GM19238 (cell line): Measurements from ENCODE around the gene SIGLEC9.

Experiments
- DNase-seq: peaks from one replicate; pipeline ENCODE4 v3.0.0; 2011; ENCODE audit warnings: low spot score; ENCODE audit not compliant: insufficient read length

Gene SIGLEC9

DNA sequence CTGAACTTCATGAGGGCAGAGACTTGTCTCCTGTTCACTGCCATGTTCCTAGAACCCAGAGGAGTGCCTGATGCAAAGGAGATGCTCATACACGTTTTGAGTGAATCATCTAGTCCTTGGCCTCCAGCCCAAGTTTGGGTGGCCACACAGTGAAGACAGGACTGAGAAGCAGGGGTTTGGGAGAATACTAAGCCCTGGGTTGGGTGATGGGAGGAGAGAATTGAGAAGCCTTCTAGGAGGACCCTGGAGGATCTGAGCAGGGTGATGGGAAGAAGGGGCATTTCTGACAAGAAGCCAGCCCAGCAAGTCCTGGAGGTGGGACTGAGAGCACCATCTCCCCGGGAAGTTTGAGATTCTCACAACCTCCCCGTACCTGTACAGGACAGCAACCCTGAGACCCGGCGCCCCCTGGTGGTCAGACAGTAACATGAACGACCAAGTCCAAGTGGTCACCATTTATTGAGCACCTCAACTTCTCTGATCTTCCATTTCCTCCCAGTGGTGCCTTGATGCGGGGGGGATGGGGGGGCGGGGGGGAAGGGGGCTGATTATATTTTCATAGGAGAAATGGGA, 27.5 kb upstream of the SIGLEC9 start:
- DNase-seq: peak; percentile 76

GRCh38 chr19:51097796-51098195, 26.9 kb upstream of the SIGLEC9 start:
- DNase-seq: no peak

- no peak for DNase-seq
Observed at GRCh38 chr19:51098365-51099046, 26.2 kb upstream of the SIGLEC9 start.

DNA sequence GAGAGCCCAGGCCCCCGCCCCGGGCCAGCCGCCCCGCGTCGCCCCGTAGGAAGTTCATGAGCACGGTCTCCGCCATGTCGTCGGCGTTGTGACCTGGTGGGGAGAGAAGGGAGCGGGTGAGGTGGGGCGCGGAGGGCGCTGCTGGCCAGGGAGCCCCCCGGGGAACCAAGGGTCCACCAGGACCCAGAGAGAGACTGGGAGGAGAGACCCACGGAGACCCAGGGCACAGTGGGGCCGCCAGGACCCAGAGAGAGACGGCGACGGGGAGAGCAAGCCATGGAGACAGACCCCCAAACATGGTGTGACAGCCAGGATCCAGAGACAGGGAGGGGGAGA, 25.7 kb upstream of the SIGLEC9 start:
- no peak for DNase-seq

DNA sequence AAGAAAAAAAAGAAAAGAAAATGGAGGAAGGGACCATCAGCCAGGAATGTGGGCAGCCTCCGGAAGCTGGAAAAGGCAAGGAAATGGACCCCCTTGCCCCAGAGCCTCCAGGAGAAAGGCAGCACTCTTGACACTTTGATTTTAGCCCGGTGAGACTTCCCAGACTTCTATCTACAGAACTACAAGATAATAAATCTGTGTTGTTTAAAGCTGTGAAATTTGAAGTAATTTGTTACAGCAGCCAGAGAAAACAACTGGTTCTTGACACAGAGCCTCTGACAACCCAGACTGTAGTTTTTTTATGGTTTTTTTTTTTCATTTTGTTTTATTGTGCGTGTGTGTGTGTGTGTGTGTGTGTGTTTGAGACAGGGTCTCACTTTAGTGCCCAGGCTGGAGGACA, 24.1 kb upstream of the SIGLEC9 start:
- no peak for DNase-seq

DNA sequence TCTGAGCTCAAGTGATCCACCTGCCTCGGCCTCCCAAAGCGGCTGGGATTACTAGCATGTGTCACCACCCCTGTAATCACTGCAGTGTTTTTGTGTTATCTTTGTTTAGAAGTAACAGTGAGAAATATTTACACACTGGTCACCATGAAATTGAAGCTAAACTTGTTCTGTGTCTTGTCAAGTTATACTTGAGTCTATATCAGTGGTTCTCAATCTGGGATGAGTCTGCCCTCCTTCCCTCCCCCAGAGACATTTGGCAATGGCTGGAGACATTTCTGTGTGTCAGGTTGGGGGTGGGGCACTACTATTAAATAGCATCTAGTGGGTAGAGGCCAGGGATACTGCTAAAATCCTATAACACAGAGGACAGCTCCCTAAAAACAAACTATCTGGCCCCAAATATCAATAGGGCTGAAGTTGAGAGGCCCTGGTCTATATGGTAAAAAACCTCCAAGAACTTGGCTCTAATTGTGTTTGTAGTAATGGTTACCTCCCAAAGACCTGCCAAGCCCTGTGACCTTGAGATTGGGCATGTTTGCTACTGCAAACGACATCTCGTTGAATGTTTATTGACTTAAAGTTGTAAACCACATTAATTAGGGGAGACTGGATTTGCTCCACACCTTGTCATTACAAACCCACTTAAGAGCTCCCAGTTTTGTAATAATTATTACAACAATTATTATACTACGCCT, 23.4 kb upstream of the SIGLEC9 start:
- no peak for DNase-seq

- no peak for DNase-seq
Observed at GRCh38 chr19:51102991-51103390, 21.7 kb upstream of the SIGLEC9 start.

DNA sequence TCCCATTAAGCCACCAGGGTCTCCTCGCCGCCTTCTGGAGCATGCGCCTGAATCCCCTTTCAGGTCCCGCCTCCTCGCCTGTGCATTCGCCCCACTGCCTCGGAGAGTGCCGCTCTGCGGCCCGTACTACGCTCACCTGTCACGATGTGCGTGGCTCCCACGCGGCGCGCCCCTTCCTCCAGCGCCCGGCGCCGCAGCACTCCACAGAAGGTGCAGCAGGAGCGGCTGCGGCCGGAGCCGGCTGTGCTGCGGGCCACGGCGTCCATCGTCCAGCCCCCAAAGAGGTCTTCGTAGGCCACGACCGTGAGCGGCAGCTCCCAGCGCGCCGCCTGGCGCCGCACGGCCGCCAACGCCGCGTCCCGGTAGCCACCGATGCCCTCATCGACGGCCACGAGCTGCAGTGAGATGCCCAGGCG, 20.8 kb upstream of the SIGLEC9 start:
- DNase-seq: no peak

DNA sequence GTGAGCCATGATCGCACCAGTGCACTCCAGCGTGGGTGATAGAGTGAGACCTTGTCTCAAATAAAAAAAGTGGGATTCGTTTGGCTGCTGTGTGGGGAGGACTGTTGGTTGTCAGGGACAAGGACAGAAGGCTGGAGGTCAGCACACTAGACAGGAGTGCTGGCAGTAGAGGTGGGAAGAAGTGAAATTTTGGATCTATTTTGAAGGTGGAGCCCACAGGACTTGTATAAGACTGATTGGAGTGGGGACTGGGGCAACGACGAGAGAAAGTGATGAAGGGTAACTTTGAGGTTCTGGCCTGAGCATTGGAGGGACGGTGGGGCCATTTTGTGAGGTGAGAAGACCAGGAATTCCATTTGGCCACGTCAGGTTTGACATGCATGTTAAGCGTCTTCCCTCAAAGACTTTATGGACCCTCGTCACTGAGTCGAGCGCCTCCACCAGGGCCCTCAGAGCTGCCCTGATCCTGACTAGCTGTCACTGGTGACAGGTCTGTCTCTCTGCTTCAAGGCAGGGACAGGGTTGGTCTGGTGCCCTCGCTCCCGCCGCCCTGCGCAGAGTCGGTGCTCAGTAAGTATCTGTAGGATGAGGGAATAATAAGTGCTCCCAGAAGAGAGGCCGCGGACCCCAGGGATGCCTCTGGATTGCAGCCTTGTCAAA, 17.2 kb upstream of the SIGLEC9 start:
- DNase-seq: no peak

DNA sequence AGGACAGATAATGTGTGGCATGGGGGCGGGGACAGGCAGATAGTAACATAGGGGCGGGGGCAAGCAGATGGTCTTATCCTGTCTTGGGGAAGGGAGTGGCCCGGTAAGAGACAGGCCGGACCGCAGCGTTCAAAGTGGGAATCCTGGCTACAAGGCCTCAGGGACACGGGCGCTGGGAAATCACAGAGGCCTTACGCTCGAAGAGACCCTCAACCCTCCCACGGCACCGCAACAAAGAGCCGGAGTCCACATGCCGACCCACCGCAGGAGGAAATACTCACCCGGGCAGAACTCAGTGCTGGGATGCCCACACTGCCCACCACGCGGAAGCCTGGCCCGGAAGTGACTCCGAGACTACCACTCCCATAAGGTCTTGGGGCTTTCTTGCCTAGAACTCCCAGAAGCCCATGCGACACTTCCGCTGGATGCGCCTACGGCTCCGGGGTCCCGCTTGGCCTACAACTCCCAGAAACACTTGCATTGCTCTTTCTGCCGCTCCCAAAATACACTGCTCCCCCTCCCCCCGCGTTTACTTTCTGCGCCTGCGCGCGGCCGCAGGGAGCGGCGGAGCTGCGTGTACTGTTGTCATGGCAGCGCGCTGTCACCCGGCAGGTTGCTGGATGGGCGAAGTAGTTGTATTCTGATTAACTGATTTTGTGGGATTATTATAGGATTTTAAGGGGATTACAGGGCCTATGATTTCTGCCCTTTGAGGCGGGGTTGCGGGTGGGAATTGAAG, 16.5 kb upstream of the SIGLEC9 start, which contains the start of gene CTU1:
Gene CTU1, minus strand, starts transcription at position 344 of the 739 bp plus-strand sequence. CDS start 3,840 bp downstream, outside the sequence.
- DNase-seq: peak; percentile 97

- DNase-seq: no peak
Observed at GRCh38 chr19:51108805-51109146, 15.9 kb upstream of the SIGLEC9 start.

- DNase-seq: no peak
Observed at GRCh38 chr19:51110666-51110971, 14.1 kb upstream of the SIGLEC9 start.

DNA sequence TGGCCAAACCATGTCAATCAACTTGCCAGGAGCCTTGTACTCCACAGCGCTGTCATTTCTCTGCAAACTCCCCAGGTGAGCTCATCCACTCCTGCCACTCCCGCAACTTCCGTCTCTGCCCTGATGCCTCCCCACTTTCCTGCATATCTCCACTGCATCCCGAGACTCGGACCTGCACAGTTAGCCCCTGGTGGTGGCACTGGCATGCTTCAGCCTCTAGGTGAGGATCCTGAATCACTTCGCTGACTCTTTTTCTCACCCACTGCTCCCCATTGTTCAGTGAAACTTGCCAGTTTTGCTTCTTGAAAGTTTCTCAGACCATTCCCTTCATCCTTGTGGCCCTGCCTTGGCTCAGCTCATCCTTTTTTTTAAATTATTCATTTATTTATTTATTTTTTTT, 13.1 kb upstream of the SIGLEC9 start:
- no peak for DNase-seq

DNA sequence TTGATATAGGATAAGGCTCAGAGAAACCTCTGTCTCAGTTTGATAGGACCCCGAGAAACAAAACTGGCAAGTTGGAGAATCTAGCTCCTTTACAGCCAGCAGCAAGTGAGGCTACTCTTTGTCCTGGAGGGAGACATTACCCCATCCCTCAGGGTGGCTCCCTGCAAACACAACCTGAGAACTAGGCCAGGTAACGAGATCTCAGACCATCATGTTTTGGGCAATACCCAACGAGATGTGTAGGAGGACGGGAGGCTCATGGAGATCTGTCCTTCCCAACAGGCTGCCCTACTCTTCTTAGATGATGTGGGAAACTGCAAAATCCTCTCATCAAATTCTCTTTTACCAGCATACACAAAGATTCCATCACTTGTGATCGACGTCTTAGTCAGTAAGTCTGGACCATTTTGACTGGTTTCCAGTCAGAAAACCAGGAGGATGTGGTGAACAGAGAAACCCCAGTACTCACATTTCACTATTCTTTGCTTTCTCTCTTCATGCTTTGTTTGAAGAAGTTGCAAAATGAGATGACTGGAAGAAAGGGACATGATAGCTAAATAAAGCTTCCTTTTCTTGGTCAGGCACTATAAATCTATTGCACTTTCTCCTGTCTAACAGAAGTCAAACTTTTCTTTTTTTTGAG, 10.5 kb upstream of the SIGLEC9 start:
- DNase-seq: no peak

DNA sequence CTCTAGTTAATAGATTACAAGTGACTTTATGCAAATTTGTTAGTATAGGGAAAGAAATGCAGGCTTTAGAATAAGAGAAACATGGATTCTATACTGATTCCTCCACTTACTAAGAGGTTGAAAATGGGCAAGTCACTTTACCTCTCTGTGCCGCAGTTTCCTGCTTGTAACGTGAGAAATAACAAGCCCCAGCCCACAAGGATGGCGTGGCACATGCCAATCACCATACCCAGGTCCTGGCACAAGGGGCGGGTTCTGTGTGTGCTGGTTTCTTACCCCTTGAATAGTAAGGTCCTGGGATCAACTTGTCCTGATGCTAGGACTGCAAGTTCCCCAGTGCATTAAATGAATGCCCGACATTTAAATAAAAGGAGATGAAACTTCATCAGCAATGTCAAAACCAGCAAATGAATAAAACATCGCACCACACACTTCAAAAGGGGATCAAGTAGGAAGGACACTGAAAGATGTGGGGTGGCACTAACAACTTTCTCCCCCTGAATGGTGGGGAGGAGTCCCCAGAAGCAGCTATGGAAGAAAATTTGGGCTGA, 7.9 kb upstream of the SIGLEC9 start:
- no peak for DNase-seq

DNA sequence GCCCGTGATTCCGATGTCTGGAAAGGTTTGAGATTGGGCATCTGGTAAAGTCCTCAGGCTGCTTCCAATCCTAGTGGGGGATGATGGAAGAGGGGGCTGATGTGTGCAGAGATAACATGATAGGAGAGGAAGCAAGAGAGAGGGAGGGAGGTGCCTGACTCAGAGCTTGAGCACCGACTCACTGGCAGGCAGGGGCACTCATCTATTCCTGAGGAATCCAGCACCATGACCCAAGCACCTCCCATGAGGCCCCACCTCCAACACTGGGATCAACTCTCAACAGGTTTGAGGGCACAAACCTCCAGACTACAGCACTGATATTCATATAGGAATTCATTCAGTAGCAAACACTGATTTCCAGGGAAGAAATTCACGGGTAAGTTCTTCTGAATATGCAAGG, 5.6 kb upstream of the SIGLEC9 start:
- DNase-seq: no peak

DNA sequence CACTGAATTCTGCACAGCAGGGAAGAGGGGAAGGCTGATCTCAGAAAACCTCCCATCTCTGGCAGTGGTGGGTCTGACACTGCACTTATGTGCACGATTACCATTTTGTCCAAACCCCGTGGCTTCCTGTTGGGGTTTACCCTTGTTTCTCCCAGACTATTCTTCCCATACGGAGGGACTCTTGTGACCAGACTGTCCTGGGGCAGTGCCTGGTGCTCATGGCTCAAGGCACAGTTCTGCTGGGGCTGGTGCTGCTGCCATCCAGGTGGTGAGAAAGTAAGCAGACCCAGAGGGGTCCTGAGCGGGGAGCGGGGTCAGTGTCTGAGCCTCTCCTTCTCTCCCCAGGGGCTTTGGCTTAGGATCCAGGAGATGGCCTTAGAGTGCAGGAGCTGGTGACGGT, 5.1 kb upstream of the SIGLEC9 start:
- no peak for DNase-seq

DNA sequence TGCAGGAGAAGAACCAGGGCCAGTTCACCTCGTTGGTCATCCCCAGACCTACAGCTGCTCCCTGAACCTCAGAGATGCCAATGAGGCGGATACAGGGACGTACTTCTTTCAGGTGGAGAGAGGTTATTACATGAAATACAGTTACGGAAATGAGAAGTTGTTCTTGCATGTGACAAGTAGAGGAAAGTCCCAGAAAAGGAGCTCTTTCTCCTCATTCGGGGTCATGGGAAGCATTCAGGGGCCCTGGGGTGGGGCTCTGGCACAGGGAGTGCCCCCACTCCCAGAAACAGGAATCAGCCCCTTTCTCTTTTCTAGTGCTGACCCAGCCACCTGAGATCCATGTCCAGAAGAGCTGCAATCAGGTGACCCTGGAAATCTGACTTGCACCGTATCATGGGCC, 4.5 kb upstream of the SIGLEC9 start:
- no peak for DNase-seq

DNA sequence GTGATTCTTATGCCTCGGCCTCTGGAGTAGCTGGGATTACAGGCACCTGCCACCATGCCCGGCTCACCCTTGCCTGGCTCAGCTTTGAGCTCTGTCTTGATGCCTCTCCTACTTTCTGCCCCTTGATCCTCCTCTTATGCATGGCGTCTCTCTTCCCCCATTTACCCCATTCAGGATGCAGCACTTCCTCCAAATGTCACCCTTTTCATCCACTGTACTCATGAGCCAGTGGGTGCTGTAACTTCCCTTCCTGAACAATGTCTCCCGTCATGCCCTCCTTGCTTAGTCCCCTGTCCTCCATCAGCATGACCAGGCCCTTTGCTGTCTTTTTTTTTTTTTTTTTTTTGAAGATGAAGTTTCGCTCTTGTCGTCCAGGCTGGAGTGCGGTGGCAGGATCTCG, 3.4 kb upstream of the SIGLEC9 start:
- DNase-seq: no peak

GRCh38 chr19:51122112-51122981, 2.4 kb upstream of the SIGLEC9 start:
- DNase-seq: no peak
